Activated naive CD8-positive, alpha-beta T cell treated with anti-CD3 and anti-CD28 coated beads, Interleukin-2, amount 50 U/mL, for 24 hours (primary cell): ENCODE data around the gene FBN1.

ENCODE experiments used
- ATAC-seq: fragments of 150-1000 bp; cut with Tn5 transposase; one replicate; pipeline ENCODE4 v1.10.0; 2021
- DNase-seq: peaks from one replicate; pipeline ENCODE4 v3.0.0; 2021
- H3K27ac Mint-ChIP-seq: one replicate; pipeline ENCODE4 v1.8.0; 2021; ENCODE audit warnings: mild to moderate bottlenecking, mixed read lengths
- H3K27me3 Mint-ChIP-seq: one replicate; pipeline ENCODE4 v1.8.0; 2021; ENCODE audit warnings: mixed read lengths
- H3K36me3 Mint-ChIP-seq: one replicate; pipeline ENCODE4 v1.8.0; 2021; ENCODE audit warnings: low read depth, mixed read lengths
- H3K4me1 Mint-ChIP-seq: one replicate; pipeline ENCODE4 v1.8.0; 2021; ENCODE audit warnings: mixed read lengths
- H3K4me3 Mint-ChIP-seq: one replicate; pipeline ENCODE4 v1.8.0; 2021; ENCODE audit warnings: mild to moderate bottlenecking, moderate library complexity, mixed read lengths
- H3K9me3 Mint-ChIP-seq: one replicate; pipeline ENCODE4 v1.8.0; 2021; ENCODE audit warnings: mixed read lengths

FBN1 gene

GRCh38 chr15:48590723-48591122 is 54.8 kb downstream of the FBN1 start:
- no peaks in the 10 kb centered on the region for H3K36me3 Mint-ChIP-seq
- peaks cover 2% of the 10 kb centered on the region for H3K27me3 Mint-ChIP-seq
- H3K4me3 Mint-ChIP-seq = no peak overlapping the region
- H3K27ac Mint-ChIP-seq = no peak overlapping the region
- no peaks in the 10 kb centered on the region for H3K9me3 Mint-ChIP-seq
- ATAC-seq (no peak), DNase-seq (no peak)
- no peaks in the 10 kb centered on the region for H3K4me1 Mint-ChIP-seq

- no peak for ATAC-seq
- H3K36me3 Mint-ChIP-seq = no peaks in the 10 kb centered on the region
- no peak overlapping the region for H3K4me3 Mint-ChIP-seq
- no peaks in the 10 kb centered on the region for H3K27me3 Mint-ChIP-seq
- H3K9me3 Mint-ChIP-seq = no peaks in the 10 kb centered on the region
- H3K4me1 Mint-ChIP-seq = no peaks in the 10 kb centered on the region
- DNase-seq = no peak
- no peak overlapping the region for H3K27ac Mint-ChIP-seq
Observed at GRCh38 chr15:48584812-48585563, 60.5 kb downstream of the FBN1 start.

- Mint-ChIP-seq H3K27ac (no peak overlapping the region), H3K27me3 (no peaks in the 10 kb centered on the region), H3K4me3 (no peak overlapping the region), H3K9me3 (no peaks in the 10 kb centered on the region), H3K4me1 (no peaks in the 10 kb centered on the region), H3K36me3 (no peaks in the 10 kb centered on the region)
- no peak for DNase-seq
- ATAC-seq = no peak
Observed at GRCh38 chr15:48584090-48584811, 61.3 kb downstream of the FBN1 start.

- DNase-seq = no peak
Observed at GRCh38 chr15:48582452-48583247, 62.9 kb downstream of the FBN1 start.

GRCh38 chr15:48581219-48581618 is 64.3 kb downstream of the FBN1 start:
- no peak for DNase-seq
- Mint-ChIP-seq H3K36me3 (no peaks in the 10 kb centered on the region), H3K4me3 (no peak overlapping the region), H3K27ac (no peak overlapping the region), H3K9me3 (no peaks in the 10 kb centered on the region), H3K27me3 (no peaks in the 10 kb centered on the region), H3K4me1 (no peaks in the 10 kb centered on the region)
- no peak for ATAC-seq

More at GRCh38 chr15:48582452-48583247, 62.9 kb downstream of the FBN1 start:
- Mint-ChIP-seq H3K4me1 (no peaks in the 10 kb centered on the region), H3K4me3 (no peak overlapping the region), H3K27me3 (no peaks in the 10 kb centered on the region), H3K9me3 (no peaks in the 10 kb centered on the region), H3K27ac (no peak overlapping the region), H3K36me3 (no peaks in the 10 kb centered on the region)
- ATAC-seq = no peak

GRCh38 chr15:48580736-48581135 is 64.8 kb downstream of the FBN1 start:
- H3K27ac Mint-ChIP-seq = no peak overlapping the region
- no peaks in the 10 kb centered on the region for H3K9me3 Mint-ChIP-seq
- H3K4me1 Mint-ChIP-seq = no peaks in the 10 kb centered on the region
- DNase-seq (no peak), ATAC-seq (no peak)
- H3K36me3 Mint-ChIP-seq = no peaks in the 10 kb centered on the region
- no peak overlapping the region for H3K4me3 Mint-ChIP-seq
- no peaks in the 10 kb centered on the region for H3K27me3 Mint-ChIP-seq

GRCh38 chr15:48579945-48580671 is 65.4 kb downstream of the FBN1 start:
- no peaks in the 10 kb centered on the region for H3K36me3 Mint-ChIP-seq
- no peak overlapping the region for H3K27ac Mint-ChIP-seq

GRCh38 chr15:48578965-48579364 is 66.5 kb downstream of the FBN1 start:
- DNase-seq (no peak), ATAC-seq (no peak)
- no peaks in the 10 kb centered on the region for H3K9me3 Mint-ChIP-seq
- no peaks in the 10 kb centered on the region for H3K4me1 Mint-ChIP-seq
- no peaks in the 10 kb centered on the region for H3K27me3 Mint-ChIP-seq
- no peaks in the 10 kb centered on the region for H3K36me3 Mint-ChIP-seq
- no peak overlapping the region for H3K4me3 Mint-ChIP-seq
- no peak overlapping the region for H3K27ac Mint-ChIP-seq

More at GRCh38 chr15:48579945-48580671, 65.4 kb downstream of the FBN1 start:
- Mint-ChIP-seq H3K4me1 (no peaks in the 10 kb centered on the region), H3K27me3 (no peaks in the 10 kb centered on the region), H3K4me3 (no peak overlapping the region), H3K9me3 (no peaks in the 10 kb centered on the region)
- ATAC-seq (no peak), DNase-seq (no peak)

GRCh38 chr15:48577469-48577868 is 68.0 kb downstream of the FBN1 start:
- ATAC-seq (no peak), DNase-seq (no peak)
- no peaks in the 10 kb centered on the region for H3K36me3 Mint-ChIP-seq
- no peak overlapping the region for H3K27ac Mint-ChIP-seq
- H3K4me3 Mint-ChIP-seq = no peak overlapping the region
- no peaks in the 10 kb centered on the region for H3K27me3 Mint-ChIP-seq
- no peaks in the 10 kb centered on the region for H3K4me1 Mint-ChIP-seq
- no peaks in the 10 kb centered on the region for H3K9me3 Mint-ChIP-seq

GRCh38 chr15:48574187-48574586 is 71.3 kb downstream of the FBN1 start:
- no peaks in the 10 kb centered on the region for H3K4me1 Mint-ChIP-seq
- ATAC-seq (no peak), DNase-seq (no peak)
- no peaks in the 10 kb centered on the region for H3K36me3 Mint-ChIP-seq
- H3K9me3 Mint-ChIP-seq = no peaks in the 10 kb centered on the region
- no peak overlapping the region for H3K27ac Mint-ChIP-seq
- H3K4me3 Mint-ChIP-seq = no peak overlapping the region
- H3K27me3 Mint-ChIP-seq = no peaks in the 10 kb centered on the region

- Mint-ChIP-seq H3K27me3 (no peaks in the 10 kb centered on the region), H3K9me3 (no peaks in the 10 kb centered on the region), H3K36me3 (no peaks in the 10 kb centered on the region), H3K4me1 (no peaks in the 10 kb centered on the region), H3K4me3 (no peak overlapping the region), H3K27ac (no peak overlapping the region)
- ATAC-seq (no peak), DNase-seq (no peak)
Observed at GRCh38 chr15:48573780-48574179, 71.7 kb downstream of the FBN1 start.

- Mint-ChIP-seq H3K9me3 (no peaks in the 10 kb centered on the region), H3K27me3 (no peaks in the 10 kb centered on the region), H3K36me3 (no peaks in the 10 kb centered on the region), H3K4me3 (no peak overlapping the region), H3K27ac (no peak overlapping the region), H3K4me1 (no peaks in the 10 kb centered on the region)
- ATAC-seq (no peak), DNase-seq (no peak)
Observed at GRCh38 chr15:48572823-48573222, 72.7 kb downstream of the FBN1 start.

GRCh38 chr15:48571510-48571909 is 74.0 kb downstream of the FBN1 start:
- no peak overlapping the region for H3K27ac Mint-ChIP-seq
- H3K9me3 Mint-ChIP-seq = no peaks in the 10 kb centered on the region
- no peak for ATAC-seq
- no peaks in the 10 kb centered on the region for H3K27me3 Mint-ChIP-seq
- no peaks in the 10 kb centered on the region for H3K4me1 Mint-ChIP-seq
- H3K36me3 Mint-ChIP-seq = no peaks in the 10 kb centered on the region
- H3K4me3 Mint-ChIP-seq = no peak overlapping the region
- no peak for DNase-seq

GRCh38 chr15:48570822-48571221 is 74.7 kb downstream of the FBN1 start:
- Mint-ChIP-seq H3K9me3 (no peaks in the 10 kb centered on the region), H3K27me3 (no peaks in the 10 kb centered on the region), H3K4me3 (no peak overlapping the region), H3K27ac (no peak overlapping the region), H3K36me3 (no peaks in the 10 kb centered on the region), H3K4me1 (no peaks in the 10 kb centered on the region)
- ATAC-seq (no peak), DNase-seq (no peak)
